ENCODE data around the gene RAB40C. TPM values are rescaled to one million over a fixed set of nuclear protein-coding genes. Genes with fewer than 3 reads are reported as not detected.

RAB40C gene
- total RNA-seq, 6 donors from 2014 or later = 40.5 to 101 (median 61.5) TPM

DNA sequence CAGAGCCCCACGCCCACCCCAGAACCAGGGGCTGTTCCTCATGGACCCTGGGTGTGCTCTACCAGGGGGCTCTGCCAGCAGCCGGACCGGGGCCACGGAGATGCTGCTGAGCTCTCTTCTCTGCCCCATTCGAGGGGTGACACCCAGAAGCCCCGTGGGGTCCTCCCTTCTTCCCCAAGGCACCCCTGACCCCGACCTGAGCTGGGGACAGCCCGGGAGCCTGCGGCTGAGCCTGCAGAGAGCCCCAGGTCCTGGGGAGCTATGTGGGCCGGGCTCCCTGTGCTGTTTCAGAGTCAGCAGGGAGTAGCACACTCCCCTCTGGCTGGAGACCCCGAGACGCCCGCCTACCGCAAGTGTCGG, 30.9 kb upstream of the RAB40C start:
- DNase-seq (no peak), ATAC-seq (ENCODE audit: low FRiP score in 2 of 2) (no peak)
- 70% methylated on average over 14 of the region's 15 CpGs; no CpG with 5 or more reads in 1 of the 2 donors for WGBS, 2 donors

DNA sequence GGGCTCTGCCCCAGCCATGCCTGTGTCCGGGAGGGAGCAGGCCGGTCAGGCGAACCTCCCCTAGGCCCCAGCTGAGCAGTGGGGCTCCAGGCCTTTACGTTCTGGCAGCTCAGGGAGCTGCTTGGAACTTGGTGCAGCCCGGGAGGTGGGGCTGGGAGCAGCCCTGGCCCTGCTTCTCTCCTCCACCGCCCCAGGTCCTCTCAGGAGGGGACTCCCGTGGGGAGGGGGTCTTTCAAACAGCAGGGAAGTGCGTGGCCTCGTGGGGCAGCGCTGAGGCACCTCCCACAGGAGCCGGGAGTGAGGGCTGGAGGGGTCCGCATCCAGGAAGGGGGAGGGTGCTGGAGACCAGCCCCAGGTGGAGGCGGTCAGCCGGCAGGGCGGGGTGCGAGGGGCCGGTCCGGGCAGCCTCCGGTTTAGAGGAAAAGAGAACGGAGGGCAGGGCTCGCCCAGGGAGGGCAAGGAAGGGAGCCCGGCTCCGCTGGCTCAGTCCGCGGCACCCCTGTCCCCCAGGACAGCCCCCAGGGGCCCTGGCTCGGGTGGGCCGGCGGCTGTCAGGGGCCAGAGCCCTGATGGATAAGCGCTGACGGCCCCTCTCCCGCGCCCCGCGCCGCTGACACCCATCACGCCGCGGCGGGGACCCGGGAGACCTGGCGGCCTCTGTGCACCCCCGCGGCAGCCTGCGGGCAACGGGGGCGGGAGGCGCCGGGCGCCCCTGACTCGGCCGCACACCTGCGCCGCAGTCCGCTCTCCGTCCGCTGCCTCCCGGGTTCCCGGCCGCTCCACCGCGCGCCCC, 30.3 kb upstream of the RAB40C start:
- Histone ChIP-seq H3K4me1 (peaks cover 0 to 17% (median 6%) of the 10 kb centered on the region in 4 donors), H3K4me3 (no peak overlapping the region), H3K27me3 (peaks cover 1 to 30% (median 14%) of the 10 kb centered on the region in 4 donors), H3K36me3 (no peaks in the 10 kb centered on the region), H3K27ac (no peak overlapping the region), H3K9me3 (no peaks in the 10 kb centered on the region)
- ATAC-seq (ENCODE audit: low FRiP score in 2 of 2) (no peak), DNase-seq (no peak)
- TF ChIP-seq, protein P1, sequence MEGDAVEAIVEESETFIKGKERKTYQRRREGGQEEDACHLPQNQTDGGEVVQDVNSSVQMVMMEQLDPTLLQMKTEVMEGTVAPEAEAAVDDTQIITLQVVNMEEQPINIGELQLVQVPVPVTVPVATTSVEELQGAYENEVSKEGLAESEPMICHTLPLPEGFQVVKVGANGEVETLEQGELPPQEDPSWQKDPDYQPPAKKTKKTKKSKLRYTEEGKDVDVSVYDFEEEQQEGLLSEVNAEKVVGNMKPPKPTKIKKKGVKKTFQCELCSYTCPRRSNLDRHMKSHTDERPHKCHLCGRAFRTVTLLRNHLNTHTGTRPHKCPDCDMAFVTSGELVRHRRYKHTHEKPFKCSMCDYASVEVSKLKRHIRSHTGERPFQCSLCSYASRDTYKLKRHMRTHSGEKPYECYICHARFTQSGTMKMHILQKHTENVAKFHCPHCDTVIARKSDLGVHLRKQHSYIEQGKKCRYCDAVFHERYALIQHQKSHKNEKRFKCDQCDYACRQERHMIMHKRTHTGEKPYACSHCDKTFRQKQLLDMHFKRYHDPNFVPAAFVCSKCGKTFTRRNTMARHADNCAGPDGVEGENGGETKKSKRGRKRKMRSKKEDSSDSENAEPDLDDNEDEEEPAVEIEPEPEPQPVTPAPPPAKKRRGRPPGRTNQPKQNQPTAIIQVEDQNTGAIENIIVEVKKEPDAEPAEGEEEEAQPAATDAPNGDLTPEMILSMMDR (IDR thresholded peaks at IDR 0.05) = no peak
- no peak for TF ChIP-seq POLR2AphosphoS5 (IDR thresholded peaks at IDR 0.05)
- no peak for TF ChIP-seq EP300 (IDR thresholded peaks at IDR 0.05)
- no peak for TF ChIP-seq POLR2A (IDR thresholded peaks at IDR 0.05)
- 20 to 21% methylated on average over 8 to 18 of the region's 62 CpGs for WGBS, 2 donors

More for the DNA sequence above, 30.9 kb upstream of the RAB40C start:
- Histone ChIP-seq H3K36me3 (peaks cover 0 to 3% (median 2%) of the 10 kb centered on the region in 4 donors), H3K27me3 (peaks cover 1 to 30% (median 14%) of the 10 kb centered on the region in 4 donors), H3K4me1 (peaks cover 0 to 17% (median 6%) of the 10 kb centered on the region in 4 donors), H3K9me3 (no peaks in the 10 kb centered on the region), H3K4me3 (no peak overlapping the region), H3K27ac (no peak overlapping the region)
- TF ChIP-seq, protein P1 (IDR thresholded peaks at IDR 0.05) = no peak
- TF ChIP-seq POLR2A (IDR thresholded peaks at IDR 0.05) (no peak), POLR2AphosphoS5 (IDR thresholded peaks at IDR 0.05) (no peak), EP300 (IDR thresholded peaks at IDR 0.05) (no peak)

DNA sequence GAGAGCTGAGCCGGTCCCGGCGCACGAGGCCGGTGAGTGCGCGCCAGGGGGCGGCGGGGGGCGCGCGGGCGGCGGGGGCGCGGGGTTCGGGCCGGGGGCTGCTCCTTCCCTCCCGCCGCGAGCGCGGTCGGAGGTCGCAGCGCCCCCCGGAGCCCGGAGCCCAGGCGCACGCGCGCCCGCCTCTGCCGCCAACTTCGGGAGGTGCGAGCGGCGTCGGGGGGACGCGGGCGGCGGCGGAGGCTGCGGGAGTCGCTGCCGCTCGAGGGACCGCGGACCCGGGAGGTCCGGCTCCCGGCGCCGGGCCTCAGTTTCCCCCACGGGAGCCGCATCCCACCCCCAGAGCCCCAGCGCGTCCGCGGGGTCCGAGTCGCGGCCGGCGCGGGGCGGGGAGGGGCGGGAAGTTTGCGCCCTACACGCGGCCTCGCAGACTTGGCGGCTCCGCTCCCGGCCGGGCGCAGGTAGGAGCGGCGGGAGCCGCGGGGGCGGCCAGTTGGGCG, 29.6 kb upstream of the RAB40C start, which contains the start of gene PRR35:
TSS of gene PRR35 (plus strand) at position 191 of the 497 bp plus-strand sequence. CDS start 2,901 bp downstream, outside the sequence.
- Histone ChIP-seq H3K27ac (no peak within 1 kb of the TSS), H3K36me3 (no peaks in the 10 kb centered on the region), H3K4me1 (peaks cover 0 to 21% (median 6%) of the 10 kb centered on the region in 4 donors), H3K27me3 (peaks cover 1 to 30% (median 14%) of the 10 kb centered on the region in 4 donors), H3K9me3 (no peaks in the 10 kb centered on the region), H3K4me3 (no peak within 1 kb of the TSS)
- TF ChIP-seq, protein P1 (IDR thresholded peaks at IDR 0.05) = no peak
- TF ChIP-seq POLR2AphosphoS5 (IDR thresholded peaks at IDR 0.05) (no peak), POLR2A (IDR thresholded peaks at IDR 0.05) (no peak), EP300 (IDR thresholded peaks at IDR 0.05) (no peak)
- ATAC-seq (ENCODE audit: low FRiP score in 2 of 2) = no peak
- WGBS, 2 donors = 0% methylated on average over 6 of the region's 84 CpGs; no CpG with 5 or more reads in 1 of the 2 donors
- DNase-seq = no peak

DNA sequence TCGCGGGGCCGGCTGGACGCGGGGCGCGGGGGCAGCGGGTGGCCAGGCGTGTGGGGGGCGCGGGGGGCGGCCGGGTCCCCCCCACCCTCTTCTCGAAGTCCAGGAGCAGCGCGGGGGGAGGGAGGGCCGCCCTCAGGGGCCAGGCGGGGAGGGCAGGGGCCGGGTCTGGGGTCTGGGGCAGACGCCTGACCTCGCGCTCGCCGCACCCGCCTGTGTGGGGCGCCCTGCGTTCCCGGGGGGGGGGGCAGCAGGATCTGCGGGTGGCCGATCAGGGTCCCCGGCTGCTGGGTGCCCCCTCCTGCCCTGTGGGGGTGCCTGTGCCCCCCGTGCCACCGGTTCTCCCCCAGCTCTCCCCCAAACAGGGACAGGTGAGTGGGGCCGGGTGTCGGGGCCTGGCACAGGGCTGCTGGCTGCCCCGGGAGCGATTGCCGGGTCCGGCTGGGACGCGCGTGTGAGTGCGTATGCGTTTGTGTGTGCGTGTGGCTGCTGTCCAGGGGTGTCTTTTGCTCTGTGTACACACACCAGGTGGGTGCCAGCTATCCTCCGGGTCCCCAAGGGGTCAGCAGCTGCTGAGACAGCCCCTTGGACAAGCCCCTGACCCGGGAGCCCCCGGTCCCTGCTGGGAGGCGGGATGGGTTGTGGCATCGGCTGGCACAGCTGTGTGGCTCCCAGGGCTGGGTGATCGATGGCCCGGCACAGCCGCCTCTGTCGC, 29.0 kb upstream of the RAB40C start:
- no peak for DNase-seq
- 24 to 50% methylated on average over 9 to 17 of the region's 54 CpGs for WGBS, 2 donors
- no peak for ATAC-seq (ENCODE audit: low FRiP score in 2 of 2)
- Histone ChIP-seq H3K9me3 (no peaks in the 10 kb centered on the region), H3K36me3 (no peaks in the 10 kb centered on the region), H3K4me3 (no peak overlapping the region), H3K4me1 (peaks cover 1 to 27% (median 6%) of the 10 kb centered on the region in 4 donors), H3K27me3 (peaks cover 1 to 30% (median 14%) of the 10 kb centered on the region in 4 donors), H3K27ac (no peak overlapping the region)
- TF ChIP-seq EP300 (IDR thresholded peaks at IDR 0.05) = no peak
- no peak for TF ChIP-seq POLR2AphosphoS5 (IDR thresholded peaks at IDR 0.05)
- TF ChIP-seq, protein P1 (IDR thresholded peaks at IDR 0.05) = no peak
- TF ChIP-seq POLR2A (IDR thresholded peaks at IDR 0.05) = no peak
